ENCODE measurements around the gene BTBD8.

The BTBD8 gene

DNA sequence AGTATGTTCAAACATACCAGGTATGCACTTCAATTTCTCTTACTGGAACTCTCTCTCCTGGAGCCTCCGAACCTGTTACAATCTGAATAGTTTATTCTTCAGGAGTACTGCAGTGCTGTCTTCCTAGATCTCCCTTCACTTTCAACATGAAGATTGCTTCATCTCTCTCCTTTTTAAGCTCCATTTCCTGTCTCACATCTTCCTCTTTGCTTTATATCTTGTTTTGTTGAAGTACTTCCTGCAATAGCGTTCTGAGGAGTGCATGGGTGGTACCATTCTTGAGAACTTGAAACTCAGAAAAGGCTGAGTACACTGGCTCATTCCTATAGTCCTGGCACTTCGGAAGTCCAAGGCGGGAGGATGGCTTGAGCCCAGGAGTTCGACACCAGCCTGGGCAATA, 121.8 kb downstream of the BTBD8 start:
- no peak for DNase-seq

DNA sequence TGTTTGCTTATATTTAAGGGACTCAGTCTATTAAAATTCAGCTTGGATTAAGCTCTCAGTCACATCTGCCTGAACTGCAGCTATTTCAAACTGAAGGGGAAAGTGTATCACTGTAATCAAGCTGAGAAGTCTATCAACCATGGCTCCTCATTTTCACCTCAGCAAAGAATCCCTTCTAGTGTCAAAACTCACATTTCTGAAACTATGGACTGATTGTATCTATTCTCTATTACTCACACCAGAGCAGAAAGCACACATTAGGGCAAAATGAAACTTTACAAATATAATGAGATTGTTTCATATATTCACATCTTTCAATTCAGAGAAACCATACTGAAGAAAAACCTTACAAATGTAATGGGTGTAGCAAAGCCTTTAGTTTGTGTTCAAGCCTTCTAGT, 123.0 kb downstream of the BTBD8 start:
- DNase-seq = no peak

DNA sequence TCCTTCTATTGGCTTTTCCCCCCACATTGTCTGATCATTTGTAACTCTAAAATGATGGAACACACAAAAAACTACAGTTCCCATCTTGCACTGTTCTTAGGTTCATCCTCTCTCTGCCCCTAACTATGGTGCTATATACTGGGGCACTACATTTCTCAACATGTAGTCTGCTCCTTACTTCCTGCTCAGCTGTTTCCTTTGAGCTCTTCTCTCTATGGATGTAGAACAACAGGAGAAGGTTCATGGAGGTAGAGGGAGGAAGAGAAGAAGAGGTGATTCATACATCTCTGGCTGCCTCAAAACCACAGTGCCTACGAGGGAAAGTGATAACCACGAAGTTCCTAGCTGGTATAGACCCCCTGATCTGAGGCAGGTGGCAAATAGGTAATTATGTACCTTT, 130.6 kb downstream of the BTBD8 start:
- DNase-seq = no peak

DNA sequence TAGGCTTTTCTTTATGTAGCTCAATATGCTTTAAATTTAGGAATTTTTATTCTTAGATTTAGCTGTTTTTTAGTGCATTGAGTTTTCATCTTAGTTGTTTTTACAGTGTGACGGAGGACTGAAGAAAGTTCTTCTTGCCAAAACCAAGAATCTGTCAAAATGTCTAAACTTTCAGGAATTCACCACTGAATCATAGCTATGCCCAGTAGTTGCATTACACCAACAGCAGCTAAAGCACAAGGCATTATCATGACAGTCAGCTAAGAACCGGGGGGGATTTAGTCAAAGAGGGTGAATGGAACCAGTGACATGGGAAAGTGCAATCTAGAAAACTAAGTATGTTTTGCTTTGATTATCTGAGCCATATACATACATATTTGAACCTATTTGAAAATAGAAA, 131.0 kb downstream of the BTBD8 start:
- DNase-seq = no peak

DNA sequence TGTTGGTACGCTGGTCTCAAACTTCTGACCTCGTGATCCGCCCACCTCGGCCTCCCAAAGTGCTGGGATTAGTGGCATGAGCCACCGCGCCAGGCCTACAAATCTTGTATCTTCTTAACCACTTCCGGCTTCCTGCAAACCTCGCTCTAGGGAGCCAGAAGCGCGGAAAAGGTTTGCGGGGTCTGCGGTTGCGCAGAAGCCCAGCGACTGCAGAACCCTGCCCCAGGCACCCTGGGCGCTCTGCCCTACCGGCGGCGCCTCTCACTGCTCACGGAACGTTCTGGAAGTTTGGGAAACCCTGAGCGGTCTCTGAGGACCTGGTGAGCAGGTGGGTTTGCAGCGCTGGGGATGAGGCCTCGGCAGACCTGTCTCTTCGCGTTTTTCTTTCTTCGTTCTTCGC, 137.6 kb downstream of the BTBD8 start, which contains the start of gene C1orf146:
TSS of gene C1orf146 (plus strand) at position 195 of the 400 bp plus-strand sequence. CDS start 13,506 bp downstream, outside the sequence.
- DNase-seq = no peak

DNA sequence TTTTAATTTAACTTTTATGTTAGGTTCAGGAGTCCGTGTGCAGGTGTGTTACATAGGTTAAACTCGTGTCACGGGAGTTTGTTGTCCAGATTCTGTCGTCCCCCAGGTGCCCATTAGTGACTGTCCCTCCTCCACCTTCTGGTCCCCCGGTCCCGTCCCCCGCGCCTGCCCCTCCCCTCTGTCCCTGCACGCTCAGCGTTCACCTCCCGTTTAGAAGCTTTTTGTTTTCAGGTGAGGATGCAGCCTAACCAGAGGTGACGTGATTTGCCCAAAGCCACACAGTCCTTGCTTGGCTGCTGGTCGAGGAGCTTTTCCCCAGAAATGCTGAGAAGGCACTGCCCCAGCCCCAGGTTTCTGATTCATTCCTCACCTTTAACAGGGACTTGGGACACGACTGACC, 138.4 kb downstream of the BTBD8 start:
- no peak for DNase-seq

DNA sequence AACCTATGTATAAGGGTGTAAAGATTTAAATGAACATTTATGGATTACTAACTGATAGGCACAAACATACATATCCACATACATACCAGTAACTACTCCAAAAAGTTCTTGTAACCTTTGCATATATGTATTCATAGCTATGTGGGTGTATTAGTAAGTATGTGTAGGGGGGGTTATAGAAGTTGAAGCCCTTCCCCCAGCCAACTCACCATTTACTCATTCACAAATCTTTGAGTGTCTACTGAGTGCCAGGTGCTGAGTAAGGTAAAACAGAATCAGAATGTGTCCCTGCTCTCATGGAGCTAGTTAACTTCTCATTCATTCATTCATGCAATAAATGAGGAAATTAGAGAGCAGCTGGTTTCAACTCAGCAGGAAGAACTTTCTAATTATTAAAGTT, 138.9 kb downstream of the BTBD8 start:
- no peak for DNase-seq

DNA sequence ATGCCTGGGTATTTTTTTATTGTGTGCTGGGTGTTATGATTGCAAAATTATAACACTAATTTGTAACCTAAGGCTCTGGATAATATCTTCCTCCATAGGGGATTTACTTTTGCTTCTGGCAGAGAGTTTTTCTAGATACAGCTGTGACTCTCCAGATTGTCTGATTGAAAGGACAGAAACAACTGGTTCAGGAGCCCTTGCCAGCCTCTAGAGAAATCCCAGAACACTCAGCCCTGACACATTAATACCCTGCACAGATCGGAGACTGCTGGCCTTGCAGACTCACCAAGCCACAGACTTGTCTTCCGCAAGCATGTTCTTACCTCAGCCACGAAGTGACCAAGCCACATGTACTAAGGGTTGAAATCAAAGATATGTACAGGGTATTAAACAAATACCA, 148.3 kb downstream of the BTBD8 start:
- no peak for DNase-seq

DNA sequence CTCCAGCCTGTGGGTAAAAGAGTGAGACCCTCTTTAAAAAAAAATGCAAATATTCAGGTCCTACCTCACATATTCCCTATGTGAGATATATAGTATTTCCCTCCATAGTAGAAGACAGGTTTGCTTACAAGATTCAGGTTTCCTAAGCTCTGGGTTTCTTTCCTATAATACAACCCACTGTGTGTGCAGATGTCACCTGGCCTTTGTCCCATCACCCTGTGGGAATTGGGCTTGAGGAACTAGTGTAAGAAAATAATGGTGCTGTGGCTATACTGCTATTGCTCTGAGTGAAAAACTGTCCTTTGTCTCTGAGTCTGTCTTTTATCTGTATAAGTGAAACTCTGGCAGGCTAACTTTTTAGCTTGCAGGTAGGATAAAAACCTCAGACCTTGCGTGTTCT, 150.6 kb downstream of the BTBD8 start:
- no peak for DNase-seq
